ENCODE results near the gene FBXW8.

DNA sequence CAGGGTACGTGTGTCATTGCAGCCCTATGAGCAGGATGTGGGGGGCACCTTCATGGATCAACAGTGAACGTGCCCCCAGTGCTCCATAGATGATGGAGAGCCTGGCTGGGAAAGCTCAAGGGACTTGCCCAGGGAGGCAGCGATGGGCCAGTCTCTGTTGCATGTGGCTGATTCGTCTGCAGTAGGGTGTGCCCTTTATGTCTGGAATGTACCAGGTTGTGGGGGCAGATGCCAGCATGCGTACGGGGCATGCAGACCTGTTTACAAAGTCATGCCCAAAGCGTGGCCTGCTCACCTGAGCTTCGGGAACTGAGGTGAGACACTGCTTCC is 116.1 kb downstream of the FBXW8 start:
- TF ChIP-seq, protein P1, sequence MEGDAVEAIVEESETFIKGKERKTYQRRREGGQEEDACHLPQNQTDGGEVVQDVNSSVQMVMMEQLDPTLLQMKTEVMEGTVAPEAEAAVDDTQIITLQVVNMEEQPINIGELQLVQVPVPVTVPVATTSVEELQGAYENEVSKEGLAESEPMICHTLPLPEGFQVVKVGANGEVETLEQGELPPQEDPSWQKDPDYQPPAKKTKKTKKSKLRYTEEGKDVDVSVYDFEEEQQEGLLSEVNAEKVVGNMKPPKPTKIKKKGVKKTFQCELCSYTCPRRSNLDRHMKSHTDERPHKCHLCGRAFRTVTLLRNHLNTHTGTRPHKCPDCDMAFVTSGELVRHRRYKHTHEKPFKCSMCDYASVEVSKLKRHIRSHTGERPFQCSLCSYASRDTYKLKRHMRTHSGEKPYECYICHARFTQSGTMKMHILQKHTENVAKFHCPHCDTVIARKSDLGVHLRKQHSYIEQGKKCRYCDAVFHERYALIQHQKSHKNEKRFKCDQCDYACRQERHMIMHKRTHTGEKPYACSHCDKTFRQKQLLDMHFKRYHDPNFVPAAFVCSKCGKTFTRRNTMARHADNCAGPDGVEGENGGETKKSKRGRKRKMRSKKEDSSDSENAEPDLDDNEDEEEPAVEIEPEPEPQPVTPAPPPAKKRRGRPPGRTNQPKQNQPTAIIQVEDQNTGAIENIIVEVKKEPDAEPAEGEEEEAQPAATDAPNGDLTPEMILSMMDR (IDR thresholded peaks at IDR 0.05), result no peak
- TF ChIP-seq POLR2A (IDR thresholded peaks at IDR 0.05), result no peak
